Activated T-helper 17 cell treated with anti-CD3 and anti-CD28 coated beads, Interleukin-2, amount 50 U/mL, for 72 hours (primary cell): ENCODE data around the gene FAM78A. TPM values are rescaled to one million over a fixed set of nuclear protein-coding genes. Genes with fewer than 3 reads are reported as not detected.

Experiments used
- ATAC-seq: fragments of 150-1000 bp; cut with Tn5 transposase; replicated peaks from 2 replicates; pipeline ENCODE4 v1.10.0; 2021; ENCODE audit warnings: mild to moderate bottlenecking, moderate library complexity
- H3K27ac Mint-ChIP-seq: one replicate; pipeline ENCODE4 v1.8.0; 2022; ENCODE audit warnings: mixed read lengths
- H3K27me3 Mint-ChIP-seq: one replicate; pipeline ENCODE4 v1.8.0; 2022; ENCODE audit warnings: mixed read lengths
- H3K36me3 Mint-ChIP-seq: one replicate; pipeline ENCODE4 v1.8.0; 2022; ENCODE audit warnings: low read depth, mild to moderate bottlenecking, mixed read lengths
- H3K4me1 Mint-ChIP-seq: one replicate; pipeline ENCODE4 v1.8.0; 2022; ENCODE audit warnings: mixed read lengths
- H3K4me3 Mint-ChIP-seq: one replicate; pipeline ENCODE4 v1.8.0; 2022; ENCODE audit warnings: mild to moderate bottlenecking, mixed read lengths
- H3K9me3 Mint-ChIP-seq: one replicate; pipeline ENCODE4 v1.8.0; 2022; ENCODE audit warnings: mixed read lengths
- total RNA-seq, 2 donors: library from RNA; stranded (reverse); gene quantifications; one replicate each; pipeline ENCODE4 v1.2.3, GENCODE V29; 2022

The FAM78A gene
- total RNA-seq, 2 donors from 2014 or later: 29.1 to 50.2 TPM

DNA sequence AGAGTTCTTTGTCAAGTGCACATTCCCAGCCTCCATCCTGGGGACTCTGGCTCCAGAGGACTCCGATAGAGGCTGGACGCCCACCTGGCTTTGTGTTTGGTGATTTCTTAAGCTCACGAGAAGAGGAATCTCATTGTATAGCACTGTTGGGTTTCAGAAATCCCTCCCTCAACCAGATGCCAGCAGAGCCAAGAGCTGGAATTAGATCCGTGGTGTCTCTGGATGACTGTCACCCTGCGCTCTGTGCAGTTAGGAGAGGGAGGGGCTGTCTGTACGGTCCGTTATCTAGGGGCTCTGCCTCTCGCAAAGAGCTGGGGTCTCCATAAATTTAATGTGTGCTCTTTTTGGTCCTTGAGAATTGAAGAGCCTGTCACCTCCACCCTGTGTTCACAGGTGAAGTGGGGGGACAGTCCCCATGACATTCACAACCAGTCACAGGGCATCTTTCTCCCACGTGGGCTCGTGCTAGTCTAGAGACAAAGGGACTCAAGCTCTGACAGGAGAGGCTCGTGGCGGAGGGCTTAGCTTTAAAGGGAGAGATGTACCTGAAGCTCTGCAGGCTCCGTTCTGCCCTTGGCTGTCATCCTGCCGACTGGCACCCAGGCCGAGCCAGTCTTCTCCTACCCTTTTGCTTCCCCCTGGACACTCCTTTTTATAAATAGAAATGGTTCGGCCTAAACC, 41.4 kb downstream of the FAM78A start:
- Mint-ChIP-seq H3K27ac (peak overlapping the region; percentile 90), H3K4me1 (peaks cover 30% of the 10 kb centered on the region), H3K27me3 (no peaks in the 10 kb centered on the region), H3K4me3 (peak overlapping the region; percentile 79), H3K36me3 (peaks cover 53% of the 10 kb centered on the region), H3K9me3 (no peaks in the 10 kb centered on the region)
- ATAC-seq: no peak

- H3K9me3 Mint-ChIP-seq: no peaks in the 10 kb centered on the region
- H3K27ac Mint-ChIP-seq: peak overlapping the region; percentile 90
- H3K27me3 Mint-ChIP-seq: no peaks in the 10 kb centered on the region
- ATAC-seq: peak; percentile 39
- H3K4me1 Mint-ChIP-seq: peaks cover 27% of the 10 kb centered on the region
- peaks cover 62% of the 10 kb centered on the region for H3K36me3 Mint-ChIP-seq
- peak overlapping the region; percentile 79 for H3K4me3 Mint-ChIP-seq
Measured at GRCh38 chr9:131233995-131234394, 42.3 kb downstream of the FAM78A start.

GRCh38 chr9:131233556-131233955, 42.8 kb downstream of the FAM78A start:
- Mint-ChIP-seq H3K27ac (peak overlapping the region; percentile 90), H3K4me3 (peak overlapping the region; percentile 79), H3K9me3 (no peaks in the 10 kb centered on the region), H3K27me3 (no peaks in the 10 kb centered on the region), H3K4me1 (peaks cover 26% of the 10 kb centered on the region), H3K36me3 (peaks cover 67% of the 10 kb centered on the region)
- peak; percentile 58 for ATAC-seq

DNA sequence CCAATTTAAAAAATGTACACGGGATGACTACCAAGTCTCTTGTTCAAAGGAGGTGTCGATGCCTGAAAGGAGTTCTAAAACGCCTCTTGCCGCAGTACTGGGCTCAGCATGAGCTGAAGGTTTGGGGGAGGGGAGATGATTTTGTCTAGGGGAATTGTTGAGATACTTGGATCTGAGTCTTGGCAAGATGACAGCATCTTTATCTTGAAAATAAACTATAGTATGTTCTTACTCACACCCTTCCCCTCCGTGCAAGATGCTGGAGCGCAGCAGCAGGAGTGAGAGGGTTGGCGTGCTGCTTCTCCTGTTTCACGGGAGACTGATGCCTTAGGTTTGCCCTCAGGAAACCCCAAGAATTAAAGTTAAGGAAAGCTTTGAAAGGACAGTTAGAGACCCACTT, 47.3 kb downstream of the FAM78A start:
- Mint-ChIP-seq H3K27ac (no peak overlapping the region), H3K4me3 (no peak overlapping the region), H3K36me3 (peaks cover 86% of the 10 kb centered on the region), H3K27me3 (no peaks in the 10 kb centered on the region), H3K9me3 (no peaks in the 10 kb centered on the region), H3K4me1 (peaks cover 9% of the 10 kb centered on the region)
- ATAC-seq: no peak

GRCh38 chr9:131227959-131228460, 48.3 kb downstream of the FAM78A start:
- H3K27me3 Mint-ChIP-seq: no peaks in the 10 kb centered on the region
- H3K4me3 Mint-ChIP-seq: no peak overlapping the region
- ATAC-seq: no peak
- no peaks in the 10 kb centered on the region for H3K4me1 Mint-ChIP-seq
- peak overlapping the region; percentile 62 for H3K27ac Mint-ChIP-seq
- no peaks in the 10 kb centered on the region for H3K9me3 Mint-ChIP-seq
- peaks cover 82% of the 10 kb centered on the region for H3K36me3 Mint-ChIP-seq

GRCh38 chr9:131227112-131227958, 49.0 kb downstream of the FAM78A start:
- H3K9me3 Mint-ChIP-seq: no peaks in the 10 kb centered on the region
- no peaks in the 10 kb centered on the region for H3K4me1 Mint-ChIP-seq
- no peak overlapping the region for H3K4me3 Mint-ChIP-seq
- no peak for ATAC-seq
- peak overlapping the region; percentile 62 for H3K27ac Mint-ChIP-seq
- H3K27me3 Mint-ChIP-seq: no peaks in the 10 kb centered on the region
- peaks cover 84% of the 10 kb centered on the region for H3K36me3 Mint-ChIP-seq

- Mint-ChIP-seq H3K4me3 (no peak overlapping the region), H3K9me3 (no peaks in the 10 kb centered on the region), H3K36me3 (peaks cover 78% of the 10 kb centered on the region), H3K27ac (no peak overlapping the region), H3K4me1 (no peaks in the 10 kb centered on the region), H3K27me3 (no peaks in the 10 kb centered on the region)
- ATAC-seq: no peak
Measured at GRCh38 chr9:131226226-131226625, 50.1 kb downstream of the FAM78A start.

- peaks cover 5% of the 10 kb centered on the region for H3K4me1 Mint-ChIP-seq
- H3K9me3 Mint-ChIP-seq: no peaks in the 10 kb centered on the region
- H3K4me3 Mint-ChIP-seq: no peak overlapping the region
- no peak for ATAC-seq
- peak overlapping the region; percentile 39 for H3K27ac Mint-ChIP-seq
- H3K27me3 Mint-ChIP-seq: no peaks in the 10 kb centered on the region
- peaks cover 71% of the 10 kb centered on the region for H3K36me3 Mint-ChIP-seq
Measured at GRCh38 chr9:131222460-131222859, 53.9 kb downstream of the FAM78A start.

- no peak for ATAC-seq
- H3K4me3 Mint-ChIP-seq: no peak overlapping the region
- H3K27ac Mint-ChIP-seq: no peak overlapping the region
- no peaks in the 10 kb centered on the region for H3K27me3 Mint-ChIP-seq
- peaks cover 5% of the 10 kb centered on the region for H3K4me1 Mint-ChIP-seq
- H3K9me3 Mint-ChIP-seq: no peaks in the 10 kb centered on the region
- H3K36me3 Mint-ChIP-seq: peaks cover 71% of the 10 kb centered on the region
Measured at GRCh38 chr9:131220485-131220884, 55.8 kb downstream of the FAM78A start.

GRCh38 chr9:131218370-131218769, 57.9 kb downstream of the FAM78A start:
- no peak overlapping the region for H3K4me3 Mint-ChIP-seq
- H3K9me3 Mint-ChIP-seq: no peaks in the 10 kb centered on the region
- no peak for ATAC-seq
- no peaks in the 10 kb centered on the region for H3K27me3 Mint-ChIP-seq
- peaks cover 13% of the 10 kb centered on the region for H3K4me1 Mint-ChIP-seq
- peaks cover 75% of the 10 kb centered on the region for H3K36me3 Mint-ChIP-seq
- H3K27ac Mint-ChIP-seq: peak overlapping the region; percentile 80

- Mint-ChIP-seq H3K4me3 (no peak overlapping the region), H3K27ac (no peak overlapping the region), H3K4me1 (peaks cover 13% of the 10 kb centered on the region), H3K36me3 (peaks cover 71% of the 10 kb centered on the region), H3K27me3 (no peaks in the 10 kb centered on the region), H3K9me3 (peaks cover 2% of the 10 kb centered on the region)
- ATAC-seq: no peak
Measured at GRCh38 chr9:131217331-131218031, 58.8 kb downstream of the FAM78A start.

- H3K27ac Mint-ChIP-seq: no peak overlapping the region
- H3K4me3 Mint-ChIP-seq: no peak overlapping the region
- peaks cover 74% of the 10 kb centered on the region for H3K36me3 Mint-ChIP-seq
- H3K9me3 Mint-ChIP-seq: peaks cover 4% of the 10 kb centered on the region
- ATAC-seq: no peak
- no peaks in the 10 kb centered on the region for H3K27me3 Mint-ChIP-seq
- peaks cover 13% of the 10 kb centered on the region for H3K4me1 Mint-ChIP-seq
Measured at GRCh38 chr9:131216806-131217205, 59.5 kb downstream of the FAM78A start.

DNA sequence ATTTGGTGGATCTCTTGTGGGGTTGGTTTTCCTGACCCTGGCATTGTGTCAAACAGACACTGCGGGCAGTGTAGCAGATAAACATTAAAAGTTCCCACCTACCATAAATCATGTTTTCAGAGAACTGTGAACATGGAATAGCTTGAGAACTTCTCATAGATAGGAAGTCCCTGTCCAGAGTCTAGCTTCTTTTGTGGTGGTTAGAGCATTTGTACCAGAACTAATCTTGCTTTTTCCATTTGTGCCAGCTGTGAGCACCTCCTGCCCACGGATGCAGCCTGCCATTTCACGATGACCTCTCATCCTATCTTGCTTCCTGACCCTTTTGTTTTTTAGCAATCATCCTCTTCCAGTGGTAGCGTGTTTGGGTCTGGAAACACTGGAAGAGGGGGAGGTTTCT, 61.4 kb downstream of the FAM78A start:
- Mint-ChIP-seq H3K4me1 (peaks cover 13% of the 10 kb centered on the region), H3K4me3 (no peak overlapping the region), H3K27ac (no peak overlapping the region), H3K36me3 (peaks cover 85% of the 10 kb centered on the region), H3K9me3 (peaks cover 7% of the 10 kb centered on the region), H3K27me3 (no peaks in the 10 kb centered on the region)
- no peak for ATAC-seq

GRCh38 chr9:131214286-131214856, 61.9 kb downstream of the FAM78A start:
- peak overlapping the region; percentile 6 for H3K27ac Mint-ChIP-seq
- H3K4me3 Mint-ChIP-seq: no peak overlapping the region
- no peak for ATAC-seq
- peaks cover 13% of the 10 kb centered on the region for H3K4me1 Mint-ChIP-seq
- peaks cover 87% of the 10 kb centered on the region for H3K36me3 Mint-ChIP-seq
- H3K9me3 Mint-ChIP-seq: peaks cover 8% of the 10 kb centered on the region
- H3K27me3 Mint-ChIP-seq: no peaks in the 10 kb centered on the region
